Natural killer cell treated with Interleukin-12 subunit alpha and Interleukin-12 subunit beta and Interleukin-15 and Interleukin-18, amount 100 ng/mL, for 72 hours (primary cell): Measurements from ENCODE around the gene ST8SIA1. TPM values are rescaled to one million over a fixed set of nuclear protein-coding genes. Genes with fewer than 3 reads are reported as not detected.

ENCODE experiments used
- total RNA-seq, 2 donors: library from RNA; stranded (reverse); gene quantifications; one replicate each; pipeline ENCODE4 v1.2.3, GENCODE V29; 2022

ST8SIA1 gene
- total RNA-seq, 2 donors from 2014 or later, result 0.19 to 0.81 TPM

Other genes starting within 250 kb of the ST8SIA1 start
- gene C2CD5, start 209.8 kb upstream of the ST8SIA1 start, total RNA-seq, result 10 to 100 TPM; 22.4 to 36.6 TPM